Erythroblast (primary cell): ENCODE data around the gene STK40.

Experiments
- GATA1 ChIP-seq: IDR thresholded peaks from 2 replicates; pipeline ENCODE4 v1.6.1; 2011; ENCODE audit warnings: low read depth, mild to moderate bottlenecking, control low read depth, low read length, moderate library complexity
- POLR2A ChIP-seq: IDR thresholded peaks from 2 replicates; pipeline ENCODE4 v1.6.1; 2011; ENCODE audit warnings: mild to moderate bottlenecking, low read length

DNA sequence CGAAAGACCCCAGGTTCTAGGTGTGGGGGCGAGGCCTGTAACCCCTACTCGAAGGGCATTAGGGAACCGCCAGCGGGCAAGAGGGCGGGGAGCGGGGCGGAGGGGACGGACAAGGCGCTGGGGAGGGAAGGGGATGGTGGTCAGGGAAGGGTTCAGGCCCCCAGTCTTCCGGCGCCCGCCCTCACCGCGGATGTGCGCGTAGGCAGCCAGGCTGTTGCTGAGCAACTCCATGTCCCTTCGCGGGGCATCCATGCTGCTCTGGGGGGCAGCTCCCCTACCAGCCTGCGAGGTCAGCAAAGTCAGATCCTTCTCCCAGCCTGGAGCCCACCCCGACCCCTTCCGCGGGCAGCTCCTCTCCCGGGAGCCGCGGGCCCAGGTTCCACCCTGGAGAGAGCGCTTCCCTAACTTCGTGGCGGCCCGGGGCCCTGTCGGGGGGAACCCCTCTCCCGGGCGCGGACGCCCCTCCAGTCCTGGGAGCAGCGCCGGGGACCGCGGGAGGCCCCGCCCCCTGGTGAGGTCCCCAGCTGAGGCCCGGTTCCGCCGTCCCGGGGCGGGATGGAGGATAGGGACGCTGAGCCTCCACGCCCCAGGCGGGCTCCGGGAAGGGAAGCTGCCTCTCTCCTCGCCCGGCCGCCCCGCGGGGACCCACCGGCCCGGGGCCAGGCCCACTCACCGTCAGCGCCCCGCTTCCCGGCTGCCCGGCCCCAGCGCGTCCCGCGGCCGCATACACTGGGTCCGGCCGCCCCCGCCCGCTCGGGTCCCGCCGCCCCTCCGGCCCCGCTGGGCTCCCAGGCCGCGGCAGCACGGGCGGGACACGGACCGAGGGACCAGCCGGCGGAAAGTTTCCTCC is 62.7 kb downstream of the STK40 start:
- TF ChIP-seq POLR2A: no peak
- TF ChIP-seq GATA1: no peak
